Osteoblast (primary cell): ENCODE measurements around the gene USP48. TPM values are rescaled to one million over a fixed set of nuclear protein-coding genes. Genes with fewer than 3 reads are reported as not detected.
A peak's percentile ranks its signal among the peaks of the same experiment; 100 is the strongest.

Experiments used
- DNase-seq: peaks from one replicate; pipeline ENCODE4 v3.0.0; 2011; ENCODE audit warnings: low spot score, mixed read lengths; ENCODE audit not compliant: insufficient read length; ENCODE audit errors: missing footprints
- H2AFZ ChIP-seq: 2 replicates; pipeline ENCODE4 v1.6.0; 2011; ENCODE audit warnings: mild to moderate bottlenecking, low read length
- H3K27ac ChIP-seq: 2 replicates; pipeline ENCODE4 v1.5.1; 2011; ENCODE audit warnings: mild to moderate bottlenecking, low read depth, low read length, moderate library complexity
- H3K27me3 ChIP-seq: 2 replicates; pipeline ENCODE4 v1.6.0; 2012; ENCODE audit warnings: mild to moderate bottlenecking, control low read depth, inconsistent platforms, low read length, moderate library complexity; ENCODE audit not compliant: insufficient read depth
- H3K36me3 ChIP-seq: 2 replicates; pipeline ENCODE4 v1.5.1; 2011; ENCODE audit warnings: mild to moderate bottlenecking, low read length, control low read depth, moderate library complexity; ENCODE audit not compliant: insufficient read depth
- H3K4me1 ChIP-seq: 2 replicates; pipeline ENCODE4 v1.5.1; 2011; ENCODE audit warnings: mild to moderate bottlenecking, low read length, control low read depth, moderate library complexity; ENCODE audit not compliant: insufficient read depth
- H3K4me2 ChIP-seq: 2 replicates; pipeline ENCODE4 v1.6.0; 2011; ENCODE audit warnings: mild to moderate bottlenecking, low read length; ENCODE audit not compliant: insufficient read depth
- H3K4me3 ChIP-seq: fragments of 200-600 bp; sonication (generic); 3 replicates; pipeline ENCODE4 v1.5.1; 2012; ENCODE audit warnings: mild to moderate bottlenecking, low read length, inconsistent platforms; ENCODE audit not compliant: insufficient read depth
- H3K79me2 ChIP-seq: 2 replicates; pipeline ENCODE4 v1.6.0; 2012; ENCODE audit warnings: mild to moderate bottlenecking, low read length, control low read depth, inconsistent platforms; ENCODE audit not compliant: insufficient read depth
- H3K9me3 ChIP-seq: 2 replicates; pipeline ENCODE4 v1.5.1; 2011; ENCODE audit warnings: low read depth, low read length, control low read depth
- H4K20me1 ChIP-seq: 2 replicates; pipeline ENCODE4 v1.6.0; 2012; ENCODE audit warnings: mild to moderate bottlenecking, low read length, control low read depth; ENCODE audit not compliant: insufficient read depth
- total RNA-seq: library from RNA; depleted of rRNA; stranded (reverse); fragments of >200 nt; gene quantifications from 2 replicates; pipeline ENCODE4 v1.2.3, GENCODE V29; 2012
- TF ChIP-seq, protein P1 (sequence below): IDR thresholded peaks from 2 replicates; pipeline ENCODE4 v1.5.1; 2011; ENCODE audit warnings: mild to moderate bottlenecking, low read depth, low read length, moderate library complexity; ENCODE audit errors: extremely low read depth

Gene USP48
- total RNA-seq, 1 donor = 52.5 TPM

GRCh38 chr1:21813542-21813941 is 30.6 kb upstream of the USP48 start:
- no peaks in the 10 kb centered on the region for H3K27me3 ChIP-seq
- peaks cover 14% of the 10 kb centered on the region for H3K4me1 ChIP-seq
- TF ChIP-seq, protein P1, sequence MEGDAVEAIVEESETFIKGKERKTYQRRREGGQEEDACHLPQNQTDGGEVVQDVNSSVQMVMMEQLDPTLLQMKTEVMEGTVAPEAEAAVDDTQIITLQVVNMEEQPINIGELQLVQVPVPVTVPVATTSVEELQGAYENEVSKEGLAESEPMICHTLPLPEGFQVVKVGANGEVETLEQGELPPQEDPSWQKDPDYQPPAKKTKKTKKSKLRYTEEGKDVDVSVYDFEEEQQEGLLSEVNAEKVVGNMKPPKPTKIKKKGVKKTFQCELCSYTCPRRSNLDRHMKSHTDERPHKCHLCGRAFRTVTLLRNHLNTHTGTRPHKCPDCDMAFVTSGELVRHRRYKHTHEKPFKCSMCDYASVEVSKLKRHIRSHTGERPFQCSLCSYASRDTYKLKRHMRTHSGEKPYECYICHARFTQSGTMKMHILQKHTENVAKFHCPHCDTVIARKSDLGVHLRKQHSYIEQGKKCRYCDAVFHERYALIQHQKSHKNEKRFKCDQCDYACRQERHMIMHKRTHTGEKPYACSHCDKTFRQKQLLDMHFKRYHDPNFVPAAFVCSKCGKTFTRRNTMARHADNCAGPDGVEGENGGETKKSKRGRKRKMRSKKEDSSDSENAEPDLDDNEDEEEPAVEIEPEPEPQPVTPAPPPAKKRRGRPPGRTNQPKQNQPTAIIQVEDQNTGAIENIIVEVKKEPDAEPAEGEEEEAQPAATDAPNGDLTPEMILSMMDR = no peak
- no peak overlapping the region for H3K4me2 ChIP-seq
- no peak overlapping the region for H3K27ac ChIP-seq
- no peak overlapping the region for H3K4me3 ChIP-seq
- H2AFZ ChIP-seq = no peak overlapping the region
- no peak for DNase-seq
- H4K20me1 ChIP-seq = no peaks in the 10 kb centered on the region
- no peaks in the 10 kb centered on the region for H3K79me2 ChIP-seq
- no peaks in the 10 kb centered on the region for H3K9me3 ChIP-seq
- H3K36me3 ChIP-seq = peaks cover 4% of the 10 kb centered on the region

DNA sequence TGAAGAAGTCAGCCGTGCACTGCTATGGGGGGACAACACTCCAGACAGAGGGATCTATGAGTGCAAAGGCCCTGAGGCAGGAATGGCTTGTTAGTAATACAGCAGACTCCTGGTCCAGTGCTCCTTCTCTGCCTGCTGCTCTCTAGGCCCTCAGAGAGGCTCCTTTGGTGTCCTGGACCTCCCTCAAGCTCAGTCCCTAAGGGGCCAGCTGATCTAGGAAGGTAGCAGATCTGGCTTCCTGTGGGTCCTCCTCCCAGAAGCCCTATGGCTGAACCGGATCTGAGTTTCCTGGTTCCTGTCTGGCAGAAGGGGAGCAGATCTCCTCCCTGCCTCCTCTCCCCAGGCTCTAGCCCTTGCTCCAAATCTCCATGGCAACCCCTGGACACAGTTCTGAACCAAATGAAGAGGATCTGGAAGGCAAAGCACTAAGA is 28.9 kb upstream of the USP48 start, which contains the start of gene LDLRAD2:
TSS of gene LDLRAD2 (plus strand) at position 391 of the 431 bp plus-strand sequence. CDS start 187 bp downstream, outside the sequence.
- Histone ChIP-seq H3K79me2 (no peaks in the 10 kb centered on the region), H3K4me2 (no peak within 1 kb of the TSS), H3K4me1 (peaks cover 7% of the 10 kb centered on the region), H3K36me3 (no peaks in the 10 kb centered on the region), H3K4me3 (no peak within 1 kb of the TSS), H4K20me1 (no peaks in the 10 kb centered on the region), H3K9me3 (no peaks in the 10 kb centered on the region), H2AFZ (no peak within 1 kb of the TSS), H3K27ac (no peak within 1 kb of the TSS), H3K27me3 (no peaks in the 10 kb centered on the region)
- peak; percentile 75 for DNase-seq
- TF ChIP-seq, protein P1 = no peak

DNA sequence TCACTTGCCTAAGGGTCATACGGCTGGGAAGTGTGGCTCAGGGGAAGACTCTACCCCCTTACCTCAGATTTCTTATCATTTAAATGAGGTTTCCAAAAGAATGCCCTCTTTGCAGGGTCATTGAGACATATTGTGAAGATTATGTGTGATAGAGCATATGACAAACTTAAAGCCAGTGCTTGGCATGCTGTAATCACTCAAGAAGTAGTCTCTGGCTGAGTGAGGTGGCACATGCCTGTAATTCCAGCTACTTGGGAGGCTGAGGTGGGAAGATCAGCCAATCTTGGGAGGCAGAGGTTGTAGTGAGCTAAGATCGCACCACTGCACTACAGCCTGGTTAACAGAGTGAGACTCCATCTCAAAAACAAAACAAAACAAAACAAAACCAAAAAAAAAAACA is 21.6 kb upstream of the USP48 start:
- no peak for DNase-seq
- Histone ChIP-seq H3K4me3 (no peak overlapping the region), H3K4me1 (no peaks in the 10 kb centered on the region), H3K36me3 (no peaks in the 10 kb centered on the region), H3K79me2 (no peaks in the 10 kb centered on the region), H4K20me1 (no peaks in the 10 kb centered on the region), H3K27me3 (no peaks in the 10 kb centered on the region), H2AFZ (no peak overlapping the region), H3K9me3 (no peaks in the 10 kb centered on the region), H3K4me2 (no peak overlapping the region), H3K27ac (no peak overlapping the region)
- TF ChIP-seq, protein P1 = no peak

DNA sequence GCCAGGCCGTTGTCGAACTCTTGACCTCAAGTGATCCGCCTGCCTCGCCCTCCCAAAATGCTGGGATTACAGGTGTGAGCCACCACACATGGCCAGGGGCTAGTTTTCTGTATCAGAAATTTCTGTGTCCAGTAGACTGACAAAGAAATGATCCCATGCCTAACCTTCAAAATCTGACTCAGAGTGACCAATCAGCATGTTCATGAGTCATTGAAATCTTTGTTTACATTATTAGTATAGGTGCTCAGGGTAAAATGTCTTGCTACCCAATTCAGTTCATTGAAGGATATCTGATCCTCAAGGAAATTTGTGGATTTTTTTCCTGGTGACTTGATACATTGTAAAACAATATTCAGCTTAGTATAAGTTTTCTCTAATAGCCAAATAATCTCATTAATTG is 18.2 kb upstream of the USP48 start:
- Histone ChIP-seq H3K36me3 (no peaks in the 10 kb centered on the region), H4K20me1 (no peaks in the 10 kb centered on the region), H3K27ac (no peak overlapping the region), H3K79me2 (no peaks in the 10 kb centered on the region), H3K4me1 (no peaks in the 10 kb centered on the region), H3K4me3 (no peak overlapping the region), H3K9me3 (no peaks in the 10 kb centered on the region), H3K4me2 (no peak overlapping the region), H2AFZ (no peak overlapping the region), H3K27me3 (no peaks in the 10 kb centered on the region)
- TF ChIP-seq, protein P1 = no peak
- DNase-seq = peak; percentile 42
